Measurements from ENCODE around the gene DPYSL5.

Gene DPYSL5

DNA sequence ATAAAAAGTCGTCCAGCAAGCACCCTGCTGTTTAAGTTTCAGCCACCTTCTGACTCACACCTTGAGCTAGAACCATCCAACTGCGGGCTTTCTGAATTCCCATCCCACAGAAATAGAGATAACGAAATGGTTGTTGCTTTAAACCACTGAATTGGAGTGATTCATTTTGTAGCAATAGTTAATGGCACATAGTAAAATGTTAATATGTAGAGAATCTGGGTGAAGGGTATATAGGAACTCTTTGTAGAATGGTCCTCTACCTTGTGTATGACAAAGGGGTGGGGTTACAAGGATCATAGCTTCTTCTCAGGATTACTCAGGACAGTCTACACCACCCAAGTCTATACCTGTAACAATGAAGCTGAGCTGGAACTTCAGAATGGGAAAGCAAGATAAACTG, 120.1 kb downstream of the DPYSL5 start:
- no peak for DNase-seq (ENCODE audit: low read depth in 3 of 3)

DNA sequence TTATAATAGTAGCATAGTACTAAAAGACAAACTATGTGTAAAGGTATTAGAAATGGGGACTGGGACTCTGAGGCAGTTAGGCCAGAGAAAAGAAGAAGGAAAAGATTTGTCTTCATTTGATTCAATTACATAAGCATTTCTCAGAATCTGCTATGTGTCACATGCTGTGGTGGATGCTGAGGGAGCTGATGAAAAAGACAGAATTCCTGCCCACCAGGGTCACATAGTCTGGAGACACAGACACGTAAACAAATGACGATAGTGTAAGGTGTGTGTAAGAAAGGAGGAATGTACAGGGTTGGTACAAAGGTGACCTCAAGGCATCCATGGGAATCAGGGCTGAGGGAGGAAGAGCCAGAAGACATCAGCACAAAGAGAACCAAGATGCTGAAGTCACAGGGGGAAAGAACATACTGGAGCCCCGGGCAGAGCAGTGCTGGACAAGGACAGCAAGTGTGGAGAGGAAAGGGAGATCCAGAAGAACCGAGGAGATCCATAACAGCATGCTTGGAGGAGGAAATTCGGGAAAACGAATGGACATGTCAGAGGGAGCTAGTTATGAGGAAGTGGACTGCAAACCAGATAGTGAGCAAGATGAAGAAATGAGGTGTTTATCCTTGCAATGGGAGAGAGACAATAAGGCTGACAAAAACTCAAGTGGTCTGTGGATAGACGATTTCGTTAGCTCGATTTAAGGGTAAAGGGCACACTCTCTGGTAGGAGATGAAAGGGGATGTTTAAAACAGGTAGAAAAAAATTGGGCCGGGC, 121.3 kb downstream of the DPYSL5 start:
- no peak for DNase-seq (ENCODE audit: low read depth in 3 of 3)

DNA sequence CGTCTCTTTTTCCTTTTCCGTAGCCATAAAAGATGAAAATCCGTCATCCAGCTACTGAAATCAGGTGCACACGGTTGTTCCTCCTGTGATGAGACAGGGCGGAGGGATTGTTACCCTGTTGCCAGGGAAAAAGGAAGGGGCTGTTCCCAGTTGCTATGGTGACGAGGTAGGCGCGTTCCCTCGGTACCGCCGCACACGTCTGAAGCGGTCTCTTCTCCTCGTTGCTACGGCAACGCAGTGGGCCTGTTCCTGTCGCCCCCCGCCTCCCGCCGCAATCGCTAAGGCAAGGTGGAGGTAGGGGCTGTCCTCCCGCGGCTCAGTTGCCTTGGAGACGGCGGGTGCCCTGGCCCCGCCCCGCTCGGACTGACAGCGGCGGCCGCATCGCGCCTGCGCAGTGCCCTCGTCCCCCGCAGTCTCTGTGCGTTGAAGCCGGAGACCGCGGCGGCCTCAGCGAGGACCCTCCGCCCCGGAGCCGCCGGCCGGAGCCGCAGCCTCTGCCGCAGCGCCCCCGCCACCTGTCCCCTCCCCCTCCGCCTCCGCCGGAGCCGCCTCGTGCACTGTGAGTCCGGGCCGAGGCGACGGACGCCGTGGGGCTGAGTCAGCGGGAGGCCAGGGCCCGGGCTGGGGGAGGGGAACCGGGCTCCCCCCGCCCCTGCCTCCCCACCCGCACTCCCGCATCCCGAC, 122.5 kb downstream of the DPYSL5 start, which contains the start of gene MAPRE3:
Gene MAPRE3 (plus strand): TSS at position 394 of the 684 bp plus-strand sequence. CDS start 51,582 bp downstream, outside the sequence.
- peak; percentile 54 to 72 (median 58) for DNase-seq (ENCODE audit: low read depth in 3 of 3)

DNA sequence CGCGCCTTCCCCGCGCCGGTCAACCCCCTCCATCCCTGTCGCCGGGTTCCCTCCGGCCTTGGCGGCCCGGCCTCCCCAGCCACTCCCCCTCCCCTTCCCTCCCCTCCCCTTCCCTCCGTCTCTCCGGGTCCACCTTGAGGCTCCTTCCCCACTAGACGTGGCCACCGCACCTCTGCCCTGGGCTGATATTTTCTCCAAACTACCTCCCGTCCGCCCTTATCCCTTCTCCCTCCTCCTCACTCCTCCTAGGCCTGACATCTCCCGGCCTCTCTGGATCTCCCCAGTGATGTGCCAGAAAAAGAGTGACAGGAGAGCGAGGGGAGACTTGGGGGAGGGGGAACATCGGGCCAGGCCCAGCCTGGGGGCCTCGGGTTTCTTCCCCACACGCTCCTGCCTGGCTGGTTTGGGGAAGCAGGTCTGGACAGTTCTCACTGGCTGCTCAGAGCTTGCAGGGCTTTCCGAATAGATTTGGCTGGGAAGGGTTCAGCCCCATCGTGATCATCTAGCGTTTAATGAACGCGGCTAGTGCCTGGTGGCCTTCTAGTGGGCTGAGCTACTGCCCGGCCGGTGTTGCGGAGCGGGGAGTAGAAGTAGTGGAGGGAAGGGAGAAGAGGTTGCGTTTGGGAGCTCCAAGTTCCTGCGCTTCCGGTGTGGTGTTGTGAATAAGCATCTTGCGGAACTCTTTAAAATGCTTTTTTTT, 123.1 kb downstream of the DPYSL5 start:
- peak in 1 of 3 donors; percentile 5 for DNase-seq (ENCODE audit: low read depth in 3 of 3)

DNA sequence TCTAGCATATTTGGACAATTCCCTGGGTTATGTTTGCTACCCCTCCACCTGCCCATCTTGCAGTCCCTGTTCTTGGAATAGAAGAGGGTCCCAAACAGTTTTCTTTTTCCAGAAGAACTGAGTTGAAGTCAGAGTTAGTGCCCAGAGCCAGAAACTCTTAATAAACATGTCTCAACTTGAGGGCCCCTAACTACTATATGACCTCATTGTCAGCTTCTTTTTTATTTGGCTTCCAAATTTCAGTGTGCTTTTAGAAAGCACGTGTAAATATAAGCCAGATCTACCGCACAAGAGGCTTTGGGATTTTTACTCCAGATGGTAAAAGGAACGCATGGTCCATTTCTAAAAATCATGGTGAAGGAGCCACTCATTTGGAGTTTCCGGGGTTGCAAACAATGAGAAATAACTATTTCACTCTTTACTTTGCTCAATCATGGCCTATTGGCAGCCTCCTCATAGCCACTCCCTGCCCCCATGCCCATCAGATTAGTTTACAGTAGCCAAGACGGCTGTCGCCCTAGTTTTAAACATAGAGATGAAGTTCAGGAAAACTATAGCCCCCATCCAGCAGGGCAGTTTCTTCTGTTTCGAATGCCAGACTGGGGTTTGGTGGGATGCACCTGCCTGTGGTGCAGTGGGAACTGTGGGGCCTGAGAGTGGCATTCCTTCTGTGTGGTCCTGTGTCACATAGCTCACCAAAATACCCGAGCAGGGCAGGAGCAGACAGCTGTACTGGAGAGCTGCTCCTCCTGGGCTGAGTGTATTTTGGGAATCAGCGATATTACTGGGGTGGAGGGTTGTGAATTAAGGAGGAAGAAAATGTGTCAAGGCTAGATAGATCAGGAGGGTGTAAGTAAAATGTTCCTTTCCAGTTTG, 124.2 kb downstream of the DPYSL5 start:
- DNase-seq (ENCODE audit: low read depth in 3 of 3), result no peak

DNA sequence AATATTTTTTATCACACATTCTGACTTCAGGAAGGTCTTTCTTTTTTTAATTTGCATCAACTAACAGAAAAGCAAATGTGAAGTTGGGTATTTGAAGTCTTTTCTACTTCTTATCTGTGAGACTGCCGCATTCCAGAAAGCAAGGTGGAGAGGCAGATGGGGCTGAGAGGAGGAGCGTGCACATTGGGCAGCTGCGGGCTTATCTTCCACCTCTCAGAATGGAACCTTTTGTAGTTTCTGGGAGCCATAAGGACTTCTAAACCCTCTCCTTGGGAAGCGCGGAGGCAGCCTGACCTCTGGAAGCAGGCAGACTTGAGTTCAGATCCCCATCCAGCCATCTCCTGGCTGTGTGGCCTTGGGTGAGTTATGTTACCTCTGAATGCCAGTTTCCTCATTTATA, 126.4 kb downstream of the DPYSL5 start:
- no peak for DNase-seq (ENCODE audit: low read depth in 3 of 3)

DNA sequence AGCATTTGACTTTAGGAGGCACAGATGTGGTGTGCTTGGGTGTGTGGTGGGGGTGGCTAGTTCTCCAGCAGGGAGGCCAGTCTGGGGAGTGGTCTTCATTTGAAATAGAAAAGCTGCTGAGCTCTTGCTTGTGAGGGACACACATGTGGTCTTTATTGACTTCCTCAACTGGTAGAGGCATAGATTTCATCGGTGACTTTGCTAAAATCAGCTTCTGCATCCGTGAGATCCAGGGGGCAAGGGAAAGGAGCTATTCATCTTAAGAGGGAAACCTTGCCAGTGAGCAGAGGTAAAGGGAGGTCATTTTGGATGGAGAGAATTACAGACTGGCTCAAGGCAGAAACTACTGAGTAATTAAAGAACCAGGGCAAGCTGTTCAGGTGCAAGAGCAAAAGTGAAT, 127.2 kb downstream of the DPYSL5 start:
- DNase-seq (ENCODE audit: low read depth in 3 of 3), result no peak

DNA sequence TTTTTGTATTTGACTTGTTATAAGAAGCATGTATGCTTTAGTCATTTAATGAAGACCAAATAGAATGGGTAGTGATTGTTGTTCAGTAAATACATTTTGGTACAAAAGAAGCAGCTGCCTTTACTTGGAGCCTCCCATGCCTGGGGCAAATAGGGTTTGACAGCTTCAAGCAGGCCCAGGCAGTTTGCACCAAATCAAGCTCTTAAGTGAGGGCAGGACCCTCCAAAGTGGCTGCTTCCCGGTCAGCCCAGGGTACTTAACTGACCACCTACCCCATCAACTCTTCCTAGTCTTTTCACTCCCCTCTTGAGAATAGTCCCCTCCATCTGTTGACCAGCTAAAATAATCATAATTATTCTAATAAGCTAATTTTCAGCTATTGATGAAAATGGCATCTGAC, 127.7 kb downstream of the DPYSL5 start:
- DNase-seq (ENCODE audit: low read depth in 3 of 3), result no peak

DNA sequence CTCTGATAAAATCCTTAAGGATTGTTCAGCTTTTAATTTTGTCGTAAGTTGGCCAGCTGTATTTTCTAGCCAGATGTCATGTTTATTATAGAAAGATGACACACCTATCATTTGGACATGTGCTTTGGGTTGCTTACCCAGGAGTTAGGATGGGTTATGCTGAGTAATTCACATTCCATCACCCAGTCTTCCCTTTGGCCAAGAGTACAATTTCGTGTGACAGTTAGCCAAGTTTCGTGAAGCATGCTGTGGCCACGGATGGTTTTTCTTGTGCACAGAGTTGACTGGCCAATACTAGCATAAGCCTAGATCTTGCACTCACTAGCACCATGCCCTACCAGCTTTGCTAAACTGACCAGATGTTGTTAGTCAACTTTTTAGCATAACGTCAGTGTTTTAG, 128.3 kb downstream of the DPYSL5 start:
- DNase-seq (ENCODE audit: low read depth in 3 of 3), result no peak

DNA sequence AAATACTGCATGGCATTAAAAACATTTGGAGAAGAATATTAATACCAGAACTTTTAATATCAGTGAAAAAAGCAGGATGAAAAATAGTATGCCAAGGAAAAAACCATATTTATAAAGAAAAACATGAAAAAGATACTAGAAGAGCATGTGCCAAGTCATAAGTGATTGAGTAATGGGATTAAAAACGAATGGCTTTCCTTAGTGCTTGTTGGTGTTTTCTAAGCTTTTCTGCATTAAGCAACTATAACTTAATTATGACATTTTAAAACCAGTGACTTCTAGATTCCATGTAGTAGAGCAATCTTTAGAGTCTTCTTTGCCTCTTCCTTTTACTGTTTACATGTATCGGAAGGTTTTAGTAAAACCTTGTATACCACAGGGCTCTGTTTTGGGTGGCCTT, 129.1 kb downstream of the DPYSL5 start:
- DNase-seq (ENCODE audit: low read depth in 3 of 3), result no peak

DNA sequence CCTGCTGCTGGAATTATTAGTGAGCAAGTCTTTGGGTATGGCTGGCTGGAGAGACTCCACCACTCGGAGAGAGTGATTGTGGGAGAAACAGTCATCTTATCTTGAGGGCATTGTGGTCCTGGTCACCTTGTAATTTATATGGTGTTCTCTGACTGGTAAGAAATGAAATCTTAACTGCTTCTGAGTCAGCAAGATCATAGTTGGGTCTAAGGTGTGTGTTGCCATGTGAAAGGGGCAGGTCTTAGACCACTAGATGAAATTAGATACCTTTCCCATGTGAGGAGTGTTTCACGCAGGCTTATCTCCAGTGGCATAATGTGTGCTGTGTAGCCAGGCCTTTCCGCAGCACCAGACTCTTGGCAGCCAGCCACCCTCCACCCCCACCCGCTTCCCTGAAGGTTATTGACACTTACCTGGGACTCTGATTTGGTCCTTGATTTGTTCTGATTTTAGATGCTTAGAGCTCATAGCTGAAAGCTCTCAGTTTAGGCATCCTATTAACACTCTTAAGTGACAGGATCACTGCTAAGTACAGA, 130.2 kb downstream of the DPYSL5 start:
- no peak for DNase-seq (ENCODE audit: low read depth in 3 of 3)

DNA sequence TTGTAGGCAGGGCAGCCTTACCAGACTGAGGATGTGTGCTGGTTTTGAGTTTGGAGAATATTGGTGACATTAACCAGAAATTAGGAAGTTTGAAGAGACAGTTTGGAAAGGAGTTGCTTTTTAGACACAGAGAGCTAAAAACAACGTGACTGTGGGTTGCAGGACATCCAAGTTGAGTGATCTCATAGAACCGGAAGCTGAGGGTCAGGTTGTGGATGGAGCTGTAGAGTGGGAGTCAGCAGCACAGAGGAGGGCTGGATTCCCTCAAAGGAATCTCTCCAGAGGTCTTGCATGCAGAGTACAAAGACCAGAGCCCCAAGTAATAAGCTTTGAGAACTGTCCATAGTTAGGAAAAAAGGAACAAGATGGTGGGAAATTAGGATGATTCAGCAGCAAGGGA, 131.8 kb downstream of the DPYSL5 start:
- DNase-seq (ENCODE audit: low read depth in 3 of 3), result no peak

DNA sequence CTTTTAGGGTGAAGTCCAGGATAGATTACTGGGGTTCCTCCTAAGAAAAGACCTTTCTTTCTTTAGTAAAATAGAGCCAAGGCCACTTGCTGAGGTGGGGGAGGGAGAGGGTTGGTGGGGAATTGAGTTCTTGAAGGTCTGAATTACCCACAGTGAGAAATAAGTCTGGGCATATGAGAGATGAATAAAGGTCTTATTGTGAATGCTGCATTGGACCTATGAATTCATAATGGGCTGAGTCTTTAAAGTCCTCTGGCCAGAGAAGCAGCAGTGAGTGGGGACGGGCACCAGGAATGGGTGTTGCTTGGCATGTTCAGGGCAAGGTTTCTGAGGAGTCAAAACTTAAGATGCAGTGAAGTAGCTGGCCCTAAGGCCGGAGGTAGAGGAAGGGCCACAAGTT, 133.0 kb downstream of the DPYSL5 start:
- DNase-seq (ENCODE audit: low read depth in 3 of 3), result no peak

DNA sequence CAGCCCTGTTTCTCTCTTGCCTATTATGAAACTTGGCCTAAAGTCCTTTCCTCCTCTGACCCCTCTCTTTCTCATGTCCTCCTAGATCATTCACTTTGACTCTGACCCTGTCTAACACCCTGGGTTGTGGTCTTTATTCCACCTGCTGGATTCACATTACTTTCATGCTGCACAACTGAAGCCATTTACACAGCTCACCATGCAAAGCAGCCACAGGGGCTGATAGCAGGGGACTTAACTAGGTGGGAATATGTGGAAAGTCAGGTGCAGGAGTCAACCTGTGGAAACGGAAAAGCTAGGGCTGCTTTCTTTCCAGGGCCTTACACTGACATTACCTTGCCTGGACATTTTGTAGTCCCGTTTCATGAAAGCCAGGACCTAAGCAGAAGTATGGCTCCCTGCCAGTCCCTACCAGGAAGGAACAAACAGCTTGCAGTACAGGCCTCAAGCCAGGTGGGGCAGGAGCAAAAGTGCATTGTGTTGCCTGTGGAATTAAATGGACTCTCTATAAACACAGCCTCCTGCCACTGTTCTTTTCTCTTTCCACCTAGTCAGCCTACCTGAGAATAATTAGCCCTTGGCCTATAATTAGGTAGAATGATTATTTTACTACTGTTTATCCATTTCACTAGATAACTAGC, 134.3 kb downstream of the DPYSL5 start:
- no peak for DNase-seq (ENCODE audit: low read depth in 3 of 3)

DNA sequence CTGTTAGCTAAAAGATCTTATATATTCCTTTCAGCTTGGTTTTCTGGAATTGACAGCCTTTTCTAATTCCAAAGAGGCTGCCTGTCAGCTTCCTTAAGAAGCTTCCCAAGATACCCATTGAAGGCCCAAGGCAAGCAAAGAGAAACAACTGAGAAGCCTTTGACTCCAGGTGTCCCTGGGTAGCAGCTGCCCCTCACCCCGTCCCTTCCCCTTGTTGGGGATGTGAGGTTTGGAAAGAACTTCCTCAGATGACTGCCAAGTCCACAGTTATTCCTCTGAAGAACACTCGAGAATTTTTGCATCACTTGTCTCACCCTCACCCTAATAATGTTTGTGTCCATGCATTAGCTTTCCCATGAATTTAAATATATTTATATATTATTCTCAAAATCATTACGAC, 135.8 kb downstream of the DPYSL5 start:
- DNase-seq (ENCODE audit: low read depth in 3 of 3), result no peak

DNA sequence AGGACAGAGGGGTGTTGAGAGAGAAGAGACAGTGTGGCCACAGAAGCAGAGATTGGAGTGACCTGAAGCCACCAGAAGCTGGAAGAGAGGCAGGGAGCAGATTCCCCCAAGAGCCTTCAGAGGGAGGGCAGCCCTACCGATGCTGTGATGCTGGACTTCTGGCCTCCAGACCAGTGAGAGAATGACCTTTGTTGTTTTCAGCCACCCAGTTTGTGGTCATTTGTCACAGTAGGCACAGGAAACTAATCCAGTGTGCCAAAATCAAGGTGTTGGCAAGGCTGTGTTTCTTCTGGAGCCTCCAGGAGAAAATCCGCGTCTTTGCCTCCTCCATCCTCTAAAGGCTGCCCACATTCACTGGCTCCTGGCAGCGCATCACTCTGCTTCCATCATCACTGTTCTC, 137.9 kb downstream of the DPYSL5 start:
- DNase-seq (ENCODE audit: low read depth in 3 of 3), result no peak

DNA sequence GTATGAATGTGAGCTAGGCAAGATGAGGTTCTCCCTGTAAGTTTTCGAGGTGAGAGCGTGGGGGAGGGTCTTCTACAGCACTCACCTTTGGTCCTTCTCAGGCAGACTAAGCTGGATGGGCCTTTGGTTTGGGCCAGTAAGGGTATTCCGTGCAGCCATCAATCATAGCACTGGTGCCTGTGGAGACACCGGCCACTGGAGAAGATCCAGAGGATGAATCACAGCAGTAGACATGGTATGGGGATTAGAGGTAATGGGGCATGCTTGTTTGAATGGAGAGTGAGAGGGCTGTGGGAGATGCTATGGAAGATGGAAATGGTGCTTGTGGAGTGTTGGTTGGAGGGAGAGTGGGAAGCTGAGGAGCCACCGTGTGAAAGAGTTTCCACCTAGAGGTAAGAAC, 138.6 kb downstream of the DPYSL5 start:
- no peak for DNase-seq (ENCODE audit: low read depth in 3 of 3)

DNA sequence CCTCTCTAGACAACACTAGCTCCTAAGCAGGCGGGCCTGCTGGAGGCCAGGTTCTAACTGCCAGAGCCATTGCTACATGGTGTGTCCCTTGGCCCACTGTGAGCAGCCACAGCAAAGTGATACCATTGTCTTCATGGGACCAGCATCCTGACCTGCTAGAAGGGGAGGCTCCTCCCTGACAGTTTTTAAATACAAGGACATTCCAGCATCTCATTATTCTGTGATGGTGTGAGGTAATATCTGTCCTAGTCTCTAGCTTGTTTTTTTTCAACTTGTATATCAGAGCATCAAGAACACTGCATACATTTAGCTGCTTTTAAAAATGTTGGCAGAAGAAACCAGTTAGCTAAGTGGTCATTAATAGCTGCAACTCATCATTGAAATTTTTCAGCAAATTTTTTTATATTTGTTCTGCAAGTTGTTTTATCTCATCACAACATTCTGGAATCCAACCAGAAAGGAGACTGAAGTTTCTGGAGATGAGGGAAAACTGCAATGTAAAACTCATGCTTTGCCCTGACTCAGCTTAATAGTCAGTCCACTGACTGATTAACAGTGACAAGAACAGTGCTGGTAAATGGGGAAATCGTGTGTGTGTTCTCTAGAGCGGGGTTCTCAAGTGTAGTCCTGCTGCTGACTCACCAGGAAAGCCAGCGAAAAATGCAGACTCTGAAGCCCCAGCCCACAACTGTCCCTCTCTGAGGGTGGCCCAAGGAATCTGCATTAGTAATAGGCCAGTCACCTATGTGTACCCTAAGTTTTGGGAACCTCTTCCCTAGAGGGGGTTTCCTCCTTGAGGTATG, 140.3 kb downstream of the DPYSL5 start:
- DNase-seq (ENCODE audit: low read depth in 3 of 3), result no peak

DNA sequence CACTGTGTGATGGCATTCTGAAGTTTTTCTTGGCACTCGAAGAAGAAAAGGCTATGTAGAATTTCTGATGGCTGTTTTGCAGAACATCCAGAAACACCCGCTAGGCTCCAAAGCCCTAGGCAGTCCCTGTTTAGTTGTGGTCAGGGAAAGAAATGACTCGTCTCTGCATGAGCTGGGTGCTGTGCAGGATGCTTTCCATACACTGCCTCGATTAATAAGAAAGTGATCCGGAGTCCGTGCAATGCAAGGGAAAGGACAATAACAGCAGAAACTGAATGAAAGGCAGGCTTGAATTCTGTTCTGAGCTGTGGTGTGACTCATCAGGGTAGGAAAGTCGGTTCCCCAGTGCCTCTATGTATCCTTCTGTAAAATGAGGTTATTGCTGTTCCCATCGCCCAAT, 141.2 kb downstream of the DPYSL5 start:
- no peak for DNase-seq (ENCODE audit: low read depth in 3 of 3)

DNA sequence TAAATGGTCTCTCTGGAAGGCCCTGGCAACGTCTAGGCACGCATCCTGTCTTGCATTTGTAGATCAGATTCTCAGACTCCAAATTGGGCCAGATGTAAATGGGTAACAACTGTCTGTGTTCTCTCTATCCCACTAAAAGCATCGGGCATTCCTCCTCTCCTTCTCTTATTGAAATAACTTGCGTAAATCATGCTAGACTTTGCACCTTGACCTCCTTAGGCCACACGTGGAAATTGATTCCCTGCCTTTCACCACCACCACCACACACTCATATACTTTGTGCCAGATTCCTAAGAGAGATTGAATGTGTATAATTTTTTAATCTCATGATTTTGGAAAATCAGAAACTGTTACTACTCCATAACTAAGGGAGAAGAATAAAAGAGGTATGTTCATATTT, 143.8 kb downstream of the DPYSL5 start:
- DNase-seq (ENCODE audit: low read depth in 3 of 3), result no peak
